Adrenal gland (tissue), 12 donors: ENCODE measurements around the gene MROH9. TPM values are rescaled to one million over a fixed set of nuclear protein-coding genes. Genes with fewer than 3 reads are reported as not detected.

Source experiments
- DNase-seq, 7 donors: peaks; one replicate each; pipeline ENCODE4 v3.0.0-alpha.2; 2019 to 2020
- H3K27ac ChIP-seq, 5 donors: fragments of 200-600 bp; sonication (generic) in 4 of 5; 1 replicate in 3 of 5; 2 replicates in 2 of 5; pipeline versions ENCODE4 v1.5.1 to v1.8.0; 2016 to 2020; ENCODE audit warnings: mild to moderate bottlenecking in 1 of 5
- H3K27me3 ChIP-seq: fragments of 200-600 bp; 2 replicates; pipeline ENCODE4 v1.8.0; 2021
- H3K36me3 ChIP-seq, 2 donors: fragments of 200-600 bp; replicated peaks in 1 of 2; 1 replicate in 1 of 2; 2 replicates in 1 of 2; pipeline versions ENCODE4 v1.5.1 to v1.8.0; 2018 to 2022
- H3K4me1 ChIP-seq, 2 donors: fragments of 200-600 bp; replicated peaks in 1 of 2; 1 replicate in 1 of 2; 2 replicates in 1 of 2; pipeline versions ENCODE4 v1.5.1 to v1.8.0; 2018 to 2021
- H3K4me3 ChIP-seq, 4 donors: fragments of 200-600 bp; sonication (generic) in 3 of 4; one replicate each; pipeline ENCODE4 v1.5.1; 2016 to 2018
- H3K9me3 ChIP-seq, 3 donors: fragments of 200-600 bp; sonication (generic) in 1 of 3; replicated peaks in 1 of 3; 1 replicate in 2 of 3; 2 replicates in 1 of 3; pipeline versions ENCODE4 v1.5.1 to v1.8.0; 2016 to 2021
- POLR2A ChIP-seq, 2 donors: fragments of 450-650 bp; IDR thresholded peaks; one replicate each; pipeline ENCODE4 v1.6.1; 2017; ENCODE audit warnings: antibody characterized with exemption in 2 of 2, mild to moderate bottlenecking in 2 of 2, moderate library complexity in 1 of 2
- WGBS, 4 donors: extraction: QIAGEN DNeasy Blood & Tissue Kit in 2 of 4; methylation state at CpG; one replicate each; pipeline versions ENCODE4 v1.1.5 to v1.1.7; 2013 to 2017; 5-methylcytosine and 5-hydroxymethylcytosine counted together
- intact Hi-C, 2 donors: fragments of 100-400 bp; cut with DNase I; formaldehyde crosslinking; loops; one replicate each; pipeline versions ENCODE4 v1.14.1 to v1.15.0; 2022 to 2023
- polyA plus RNA-seq, 3 donors: library from polyadenylated mRNA; stranded (reverse); fragments of 200-250 nt in 2 of 3; fragments of 350-450 nt in 1 of 3; fragmentation: Illumina TruSeq in 1 of 3; extraction: RNeasy Lipid Tissue Mini Kit (QIAGEN cat#74804) in 1 of 3; gene quantifications; one replicate each; pipeline ENCODE4 v1.2.3, GENCODE V29; 2013 to 2014
- total RNA-seq, 9 donors: library from RNA; depleted of rRNA in 4 of 9; stranded (reverse); fragments of >200 nt in 4 of 9; fragments of 120-200 nt in 1 of 9; fragmentation: NEBNext Ultra II Directional in 1 of 9; extraction: Animal tissue kit (Norgen Biotek cat#: 25700) in 1 of 9; gene quantifications; one replicate each; pipeline versions ENCODE4 v1.1.0 to v1.2.4, GENCODE V29; 2013 to 2023
- TF ChIP-seq, protein P1 (sequence below), 6 experiments: fragments of 450-650 bp in 4 of 6; fragments of 200-600 bp in 2 of 6; sonication (generic) in 1 of 6; IDR thresholded peaks; 1 replicate in 5 of 6; 2 replicates in 1 of 6; pipeline versions ENCODE4 v1.5.1 to v1.8.0; 2016 to 2021; ENCODE audit warnings: antibody characterized with exemption in 6 of 6, mild to moderate bottlenecking in 2 of 6, moderate library complexity in 1 of 6
- donor health status: healthy with polysubstance abuse.
- donor health status: Bipolar disorder and iron deficiency.
- donor health status: DM: yes; HTN: yes; CAD: no.
- donor health status: DM: no; HTN: no; CAD: no.
- donor health status: DM: no; HTN: no; CAD: no.
- donor health status: DM: yes; HTN: yes; CAD: no.

The MROH9 gene
- total and polyA plus RNA-seq, 12 donors, result not detected

DNA sequence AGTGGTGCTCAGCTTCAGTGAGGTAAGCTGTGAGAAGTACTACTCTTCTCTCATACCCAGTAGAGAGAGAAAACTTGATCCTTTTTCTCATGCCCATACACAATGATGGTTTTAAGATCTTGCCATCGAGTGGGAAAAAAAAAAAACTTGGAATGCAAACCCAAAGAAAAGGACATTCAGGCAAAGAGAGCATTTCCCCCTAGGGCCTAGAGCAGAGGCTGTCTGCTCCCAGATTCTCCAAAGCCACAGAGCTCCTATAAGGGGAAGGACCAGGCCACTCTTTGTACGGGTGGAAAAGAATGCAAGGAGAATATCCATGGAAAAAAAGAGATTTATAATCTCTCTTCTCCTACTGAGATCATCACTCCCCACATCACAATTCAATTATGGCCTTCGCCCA is 34.9 kb downstream of the MROH9 start:
- no peaks in the 10 kb centered on the region for H3K27me3 ChIP-seq
- intact Hi-C loops, result no loop called here
- DNase-seq, result no peak
- no peaks in the 10 kb centered on the region for H3K4me1 ChIP-seq
- no peak overlapping the region for H3K4me3 ChIP-seq
- H3K36me3 ChIP-seq, result no peaks in the 10 kb centered on the region
- WGBS, 4 donors, result 71 to 77% (median 73%) methylated on average over 3 of the region's 3 CpGs
- H3K27ac ChIP-seq, result no peak overlapping the region
- TF ChIP-seq, protein P1, sequence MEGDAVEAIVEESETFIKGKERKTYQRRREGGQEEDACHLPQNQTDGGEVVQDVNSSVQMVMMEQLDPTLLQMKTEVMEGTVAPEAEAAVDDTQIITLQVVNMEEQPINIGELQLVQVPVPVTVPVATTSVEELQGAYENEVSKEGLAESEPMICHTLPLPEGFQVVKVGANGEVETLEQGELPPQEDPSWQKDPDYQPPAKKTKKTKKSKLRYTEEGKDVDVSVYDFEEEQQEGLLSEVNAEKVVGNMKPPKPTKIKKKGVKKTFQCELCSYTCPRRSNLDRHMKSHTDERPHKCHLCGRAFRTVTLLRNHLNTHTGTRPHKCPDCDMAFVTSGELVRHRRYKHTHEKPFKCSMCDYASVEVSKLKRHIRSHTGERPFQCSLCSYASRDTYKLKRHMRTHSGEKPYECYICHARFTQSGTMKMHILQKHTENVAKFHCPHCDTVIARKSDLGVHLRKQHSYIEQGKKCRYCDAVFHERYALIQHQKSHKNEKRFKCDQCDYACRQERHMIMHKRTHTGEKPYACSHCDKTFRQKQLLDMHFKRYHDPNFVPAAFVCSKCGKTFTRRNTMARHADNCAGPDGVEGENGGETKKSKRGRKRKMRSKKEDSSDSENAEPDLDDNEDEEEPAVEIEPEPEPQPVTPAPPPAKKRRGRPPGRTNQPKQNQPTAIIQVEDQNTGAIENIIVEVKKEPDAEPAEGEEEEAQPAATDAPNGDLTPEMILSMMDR (IDR thresholded peaks at IDR 0.05), result no peak
- TF ChIP-seq POLR2A (IDR thresholded peaks at IDR 0.05), result no peak
- H3K9me3 ChIP-seq, result no peaks in the 10 kb centered on the region

DNA sequence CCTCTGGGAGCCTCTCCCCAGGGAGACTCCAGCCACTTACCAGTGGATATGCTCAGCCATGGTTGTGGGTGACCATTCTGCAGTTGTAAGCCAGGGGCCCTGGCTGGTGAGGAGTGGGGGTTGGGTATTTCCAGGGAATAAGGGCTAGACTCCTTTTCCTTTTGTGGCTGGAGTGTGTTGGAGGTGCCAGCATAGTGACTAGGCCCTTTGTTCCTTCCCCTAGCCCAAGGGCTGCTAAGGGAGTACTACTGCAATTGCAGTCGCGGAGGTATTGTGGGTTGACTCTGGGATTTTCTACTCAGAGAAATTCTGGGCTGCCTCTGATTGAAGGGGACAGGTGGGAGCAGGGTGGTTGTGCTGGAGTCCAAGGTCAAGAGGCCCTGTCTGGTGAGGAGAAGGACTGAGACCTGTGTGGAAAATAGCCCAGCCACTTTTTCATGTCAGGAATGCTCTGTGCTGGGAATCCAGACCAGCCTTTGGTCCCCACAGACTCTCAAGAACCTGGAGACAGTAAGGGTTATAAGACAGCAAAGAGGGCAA is 43.1 kb downstream of the MROH9 start:
- Histone ChIP-seq H3K36me3 (no peaks in the 10 kb centered on the region), H3K4me3 (no peak overlapping the region), H3K27me3 (no peaks in the 10 kb centered on the region), H3K4me1 (no peaks in the 10 kb centered on the region), H3K27ac (no peak overlapping the region), H3K9me3 (no peaks in the 10 kb centered on the region)
- 79 to 92% (median 82%) methylated on average over 2 of the region's 2 CpGs; no CpG with 5 or more reads in 1 of the 4 donors for WGBS, 4 donors
- no peak for TF ChIP-seq POLR2A (IDR thresholded peaks at IDR 0.05)
- TF ChIP-seq, protein P1 (IDR thresholded peaks at IDR 0.05), result no peak
- no peak for DNase-seq
- intact Hi-C loops, result no loop called here

DNA sequence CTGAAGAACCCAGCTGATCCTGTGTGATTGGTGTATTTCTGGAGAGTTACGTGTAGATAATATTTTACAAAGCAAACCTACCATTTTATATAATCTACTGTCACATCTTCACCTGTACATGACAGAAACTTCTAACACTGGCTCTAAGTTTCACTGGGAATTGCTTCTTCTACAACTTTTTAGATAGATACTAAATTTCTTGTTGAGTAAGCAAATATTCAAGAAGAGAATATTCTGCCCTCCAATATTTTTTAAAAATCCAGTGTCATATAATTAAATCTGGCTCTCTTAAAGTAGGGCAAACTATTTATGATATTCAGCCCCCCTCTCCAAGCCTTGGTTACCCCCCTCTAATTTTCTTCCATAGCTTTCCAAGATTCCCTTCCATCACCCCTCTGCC is 50.1 kb downstream of the MROH9 start:
- Histone ChIP-seq H3K4me3 (no peak overlapping the region), H3K4me1 (no peaks in the 10 kb centered on the region), H3K27me3 (no peaks in the 10 kb centered on the region), H3K36me3 (no peaks in the 10 kb centered on the region), H3K27ac (no peak overlapping the region), H3K9me3 (no peaks in the 10 kb centered on the region)
- WGBS, 4 donors, result 67 to 89% (median 78%) methylated on average over 1 of the region's 1 CpG
- no peak for DNase-seq
- intact Hi-C loops, result no loop called here
- TF ChIP-seq POLR2A (IDR thresholded peaks at IDR 0.05), result no peak
- TF ChIP-seq, protein P1 (IDR thresholded peaks at IDR 0.05), result no peak

DNA sequence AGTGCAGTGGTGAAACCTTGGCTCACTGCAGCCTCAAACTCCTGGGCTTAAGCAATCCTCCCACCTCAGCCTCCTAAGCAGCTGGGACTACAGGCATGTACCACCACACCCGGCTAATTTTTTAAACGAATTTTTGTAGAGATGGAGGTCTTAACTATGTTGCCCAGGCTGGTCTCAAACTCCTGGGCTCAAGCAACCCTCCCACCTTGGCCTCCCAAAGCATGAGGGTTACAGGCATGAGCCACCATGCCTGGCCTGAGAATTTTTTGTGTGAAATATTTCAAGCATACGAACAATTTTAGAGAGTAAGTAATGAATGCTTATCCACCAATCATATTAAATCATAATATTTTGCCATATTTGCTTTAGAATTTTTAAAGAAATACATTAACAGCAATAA is 51.6 kb downstream of the MROH9 start:
- no peaks in the 10 kb centered on the region for H3K4me1 ChIP-seq
- no peak overlapping the region for H3K4me3 ChIP-seq
- H3K27ac ChIP-seq, result no peak overlapping the region
- H3K27me3 ChIP-seq, result no peaks in the 10 kb centered on the region
- intact Hi-C loops, result no loop called here
- no peak for DNase-seq
- H3K36me3 ChIP-seq, result no peaks in the 10 kb centered on the region
- H3K9me3 ChIP-seq, result no peaks in the 10 kb centered on the region
- 73 to 84% (median 77%) methylated on average over 3 of the region's 3 CpGs for WGBS, 4 donors
- TF ChIP-seq, protein P1 (IDR thresholded peaks at IDR 0.05), result no peak
- TF ChIP-seq POLR2A (IDR thresholded peaks at IDR 0.05), result no peak
